Bronchial epithelial cell (primary cell): ENCODE results near the gene IDH3G. TPM values are rescaled to one million over a fixed set of nuclear protein-coding genes. Genes with fewer than 3 reads are reported as not detected.

Experiments used
- DNase-seq: peaks from one replicate; pipeline ENCODE4 v3.0.0-alpha.2; 2010; ENCODE audit warnings: low read depth
- FAIRE-seq: peaks from 2 replicates; lab custom pipeline; 2011; peaks lifted over from hg19 to GRCh38; lab: Jason Lieb, UNC
- H3K27me3 ChIP-seq: 2 replicates; pipeline ENCODE4 v1.5.1; 2011; ENCODE audit warnings: low read length; ENCODE audit not compliant: control insufficient read depth, insufficient read depth
- H3K36me3 ChIP-seq: 2 replicates; pipeline ENCODE4 v1.5.1; 2011; ENCODE audit warnings: low read length; ENCODE audit not compliant: control insufficient read depth, insufficient read depth
- H3K4me3 ChIP-seq: 2 replicates; pipeline ENCODE4 v1.5.1; 2011; ENCODE audit warnings: mild to moderate bottlenecking, low read depth, low read length, control low read depth
- CTCF ChIP-seq: IDR thresholded peaks from 2 replicates; pipeline ENCODE4 v1.5.1; 2011; ENCODE audit warnings: mild to moderate bottlenecking, moderate library complexity, low read length, control low read depth, inconsistent platforms; ENCODE audit not compliant: insufficient read depth, severe bottlenecking
- total RNA-seq: library from RNA; depleted of rRNA; stranded (reverse); fragments of >200 nt; gene quantifications from 2 replicates; pipeline ENCODE4 v1.2.1, GENCODE V29; 2014

IDH3G gene
- 26.3 and 27.7 TPM in 2 replicates for total RNA-seq

DNA sequence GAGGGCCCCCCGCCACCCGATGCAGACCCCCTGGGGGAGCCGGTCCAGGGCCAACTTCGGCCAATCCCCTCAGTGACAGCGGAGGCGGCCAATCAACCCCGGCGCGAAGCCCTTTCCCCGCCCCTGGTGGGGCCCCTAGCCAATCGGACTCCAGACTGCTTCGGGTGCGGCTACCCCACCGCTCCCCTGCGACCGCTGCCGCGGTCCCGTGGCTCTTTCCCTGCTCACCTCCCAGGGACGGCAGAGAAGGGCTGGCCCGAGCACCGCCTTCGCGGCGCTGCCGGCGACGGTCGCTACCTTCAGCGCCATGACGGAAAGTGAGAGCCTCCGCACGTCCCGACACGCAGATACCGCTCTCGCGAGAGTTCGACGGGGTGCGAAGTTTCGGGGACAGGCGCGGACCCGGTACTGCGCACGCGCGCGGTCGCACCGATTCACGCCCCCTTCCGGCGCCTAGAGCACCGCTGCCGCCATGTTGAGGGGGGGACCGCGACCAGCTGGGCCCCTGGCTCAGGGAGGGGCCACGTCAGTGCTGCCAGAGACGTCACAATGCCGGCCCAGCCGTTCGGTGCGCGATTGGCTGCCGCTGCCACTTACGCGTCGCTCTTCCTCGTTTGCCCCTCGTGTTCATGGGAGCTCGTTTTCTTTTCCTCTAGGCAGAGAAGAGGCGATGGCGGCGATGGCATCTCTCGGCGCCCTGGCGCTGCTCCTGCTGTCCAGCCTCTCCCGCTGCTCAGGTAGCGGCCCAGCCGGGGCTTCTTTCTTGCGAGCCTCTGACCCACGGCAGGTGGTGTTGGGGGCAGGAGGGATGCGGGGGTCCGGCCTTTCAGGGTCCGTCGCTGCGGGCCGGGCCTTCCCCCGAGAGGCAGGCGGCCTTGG is at the start of gene IDH3G, which contains the start of gene SSR4:
Gene IDH3G, minus strand, starts transcription at position 358 of the 879 bp plus-strand sequence. Its CDS starts 49 bp downstream, at position 309.
Gene SSR4, plus strand, starts transcription at position 651 of the 879 bp plus-strand sequence. Its CDS starts 20 bp downstream, at position 671.
- H3K36me3 ChIP-seq = peaks cover 12% of the 10 kb centered on the region
- FAIRE-seq = no peak
- H3K27me3 ChIP-seq = no peaks in the 10 kb centered on the region
- DNase-seq = peak; percentile 79
- TF ChIP-seq CTCF = peak; percentile 16
- peak within 1 kb of the TSS; percentile 78 for H3K4me3 ChIP-seq

GRCh38 chrX:153836921-153837320 is 42.7 kb upstream of the IDH3G start:
- H3K27me3 ChIP-seq = peaks cover under 1% of the 10 kb centered on the region
- H3K4me3 ChIP-seq = no peak overlapping the region
- H3K36me3 ChIP-seq = no peaks in the 10 kb centered on the region
- TF ChIP-seq CTCF = no peak
- DNase-seq (no peak), FAIRE-seq (no peak)

DNA sequence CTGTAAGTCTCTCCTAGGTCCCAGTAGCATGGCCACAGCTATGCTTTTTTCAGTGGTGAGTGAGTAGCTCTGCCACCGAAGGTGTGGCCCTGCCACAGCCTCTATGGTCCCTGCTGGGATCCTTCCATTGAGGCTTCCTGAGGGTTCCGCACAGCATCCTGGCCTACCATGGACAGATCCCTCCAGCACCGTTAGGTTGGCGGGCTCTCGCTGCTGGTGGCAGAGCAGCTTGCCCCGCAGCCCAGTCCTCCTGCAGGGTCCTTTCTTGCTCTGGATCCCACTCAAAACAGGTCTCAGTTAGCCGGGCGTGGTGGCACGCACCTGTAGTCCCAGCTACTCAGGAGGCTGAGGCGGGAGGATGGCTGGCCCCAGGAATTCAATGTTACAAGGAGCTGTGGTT is 38.6 kb upstream of the IDH3G start:
- no peak overlapping the region for H3K4me3 ChIP-seq
- H3K36me3 ChIP-seq = no peaks in the 10 kb centered on the region
- no peak for TF ChIP-seq CTCF
- no peak for DNase-seq
- FAIRE-seq = no peak
- H3K27me3 ChIP-seq = peaks cover 12% of the 10 kb centered on the region

GRCh38 chrX:153831429-153832150 is 37.4 kb upstream of the IDH3G start:
- Histone ChIP-seq H3K27me3 (peaks cover 12% of the 10 kb centered on the region), H3K4me3 (no peak overlapping the region), H3K36me3 (no peaks in the 10 kb centered on the region)
- no peak for FAIRE-seq
- TF ChIP-seq CTCF = no peak
- peak; percentile 5 for DNase-seq

DNA sequence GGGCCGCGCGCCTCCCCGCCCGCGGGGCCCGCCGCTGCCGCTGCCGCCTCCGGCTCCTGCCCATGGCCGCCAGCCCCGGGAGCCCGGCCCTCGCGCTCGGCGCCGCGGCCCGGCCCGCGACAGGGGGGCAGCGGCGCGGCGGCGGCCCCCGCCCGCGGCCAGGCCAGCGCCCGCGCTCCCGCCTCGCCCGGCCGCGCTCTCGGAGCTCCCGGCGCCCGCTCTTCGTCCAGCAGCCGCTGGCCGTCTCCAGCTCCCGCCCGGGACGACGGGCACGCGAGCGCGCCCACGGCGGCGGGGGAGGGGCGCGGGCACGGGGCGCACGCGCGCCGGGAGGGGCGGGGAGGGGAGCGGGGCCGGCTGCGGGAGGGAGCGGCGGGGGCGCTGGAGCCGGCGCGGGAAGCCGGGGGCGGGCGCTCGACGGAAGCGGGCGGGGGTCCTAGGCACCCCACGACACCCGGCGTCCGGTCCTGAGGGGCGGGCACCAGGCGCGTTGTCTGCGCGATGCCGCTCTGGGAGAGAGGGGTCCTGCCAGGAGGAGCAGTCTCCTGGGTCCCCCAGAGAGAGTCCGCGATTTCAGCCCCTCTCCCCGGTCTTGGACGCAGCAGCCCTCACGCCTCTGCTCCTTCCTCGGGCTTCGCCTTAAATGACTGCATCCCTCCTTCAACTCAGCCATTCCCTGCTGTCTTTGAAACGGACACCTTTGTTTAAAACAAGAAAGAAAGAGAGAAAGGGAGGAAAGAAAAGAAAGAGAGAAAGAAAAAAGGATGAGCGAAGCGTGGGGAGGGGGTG is 36.7 kb upstream of the IDH3G start:
- no peak for TF ChIP-seq CTCF
- DNase-seq (no peak), FAIRE-seq (no peak)
- Histone ChIP-seq H3K36me3 (no peaks in the 10 kb centered on the region), H3K27me3 (peaks cover 12% of the 10 kb centered on the region), H3K4me3 (no peak overlapping the region)
